ENCODE data around the gene MLPH.
"Not testable (repeated sequence)": the region's sequence is repeated elsewhere in the genome, so short reads cannot be mapped to it uniquely, and the experiment has no call there.

MLPH gene

GRCh38 chr2:237457388-237457941 lies 29.6 kb upstream of the MLPH start:
- no peak for DNase-seq (ENCODE audit: low spot score)

GRCh38 chr2:237458519-237458918 lies 28.5 kb upstream of the MLPH start:
- no peak for DNase-seq (ENCODE audit: low spot score)

- DNase-seq (ENCODE audit: low spot score), result no peak
Observed at GRCh38 chr2:237459226-237459625, 27.8 kb upstream of the MLPH start.

GRCh38 chr2:237459741-237460174 lies 27.3 kb upstream of the MLPH start:
- no peak for DNase-seq (ENCODE audit: low spot score)

- no peak for DNase-seq (ENCODE audit: low spot score)
Observed at GRCh38 chr2:237464757-237465391, 22.2 kb upstream of the MLPH start.

GRCh38 chr2:237465515-237466148 lies 21.4 kb upstream of the MLPH start:
- DNase-seq (ENCODE audit: low spot score), result no peak

- no peak for DNase-seq (ENCODE audit: low spot score)
Observed at GRCh38 chr2:237466211-237466610, 20.8 kb upstream of the MLPH start.

- DNase-seq (ENCODE audit: low spot score), result no peak
Observed at GRCh38 chr2:237467447-237468179, 19.4 kb upstream of the MLPH start.

GRCh38 chr2:237469410-237469809 lies 17.6 kb upstream of the MLPH start:
- not testable (repeated sequence) for DNase-seq (ENCODE audit: low spot score)

- no peak for DNase-seq (ENCODE audit: low spot score)
Observed at GRCh38 chr2:237469849-237470248, 17.2 kb upstream of the MLPH start.

- DNase-seq (ENCODE audit: low spot score), result no peak
Observed at GRCh38 chr2:237470914-237471313, 16.1 kb upstream of the MLPH start.

- DNase-seq (ENCODE audit: low spot score), result no peak
Observed at GRCh38 chr2:237471438-237472186, 15.4 kb upstream of the MLPH start.

GRCh38 chr2:237472187-237472712 lies 14.8 kb upstream of the MLPH start:
- DNase-seq (ENCODE audit: low spot score), result no peak

GRCh38 chr2:237472909-237473877 lies 13.9 kb upstream of the MLPH start:
- no peak for DNase-seq (ENCODE audit: low spot score)

- no peak for DNase-seq (ENCODE audit: low spot score)
Observed at GRCh38 chr2:237473878-237474441, 13.1 kb upstream of the MLPH start.

- DNase-seq (ENCODE audit: low spot score), result no peak
Observed at GRCh38 chr2:237474442-237474911, 12.6 kb upstream of the MLPH start.

GRCh38 chr2:237474931-237475703 lies 11.9 kb upstream of the MLPH start:
- peak; percentile 28 for DNase-seq (ENCODE audit: low spot score)

GRCh38 chr2:237475704-237476141 lies 11.3 kb upstream of the MLPH start:
- DNase-seq (ENCODE audit: low spot score), result no peak

GRCh38 chr2:237478095-237478494 lies 9.0 kb upstream of the MLPH start:
- DNase-seq (ENCODE audit: low spot score), result no peak
